Measurements from ENCODE around the gene DNTTIP2.

The DNTTIP2 gene

DNA sequence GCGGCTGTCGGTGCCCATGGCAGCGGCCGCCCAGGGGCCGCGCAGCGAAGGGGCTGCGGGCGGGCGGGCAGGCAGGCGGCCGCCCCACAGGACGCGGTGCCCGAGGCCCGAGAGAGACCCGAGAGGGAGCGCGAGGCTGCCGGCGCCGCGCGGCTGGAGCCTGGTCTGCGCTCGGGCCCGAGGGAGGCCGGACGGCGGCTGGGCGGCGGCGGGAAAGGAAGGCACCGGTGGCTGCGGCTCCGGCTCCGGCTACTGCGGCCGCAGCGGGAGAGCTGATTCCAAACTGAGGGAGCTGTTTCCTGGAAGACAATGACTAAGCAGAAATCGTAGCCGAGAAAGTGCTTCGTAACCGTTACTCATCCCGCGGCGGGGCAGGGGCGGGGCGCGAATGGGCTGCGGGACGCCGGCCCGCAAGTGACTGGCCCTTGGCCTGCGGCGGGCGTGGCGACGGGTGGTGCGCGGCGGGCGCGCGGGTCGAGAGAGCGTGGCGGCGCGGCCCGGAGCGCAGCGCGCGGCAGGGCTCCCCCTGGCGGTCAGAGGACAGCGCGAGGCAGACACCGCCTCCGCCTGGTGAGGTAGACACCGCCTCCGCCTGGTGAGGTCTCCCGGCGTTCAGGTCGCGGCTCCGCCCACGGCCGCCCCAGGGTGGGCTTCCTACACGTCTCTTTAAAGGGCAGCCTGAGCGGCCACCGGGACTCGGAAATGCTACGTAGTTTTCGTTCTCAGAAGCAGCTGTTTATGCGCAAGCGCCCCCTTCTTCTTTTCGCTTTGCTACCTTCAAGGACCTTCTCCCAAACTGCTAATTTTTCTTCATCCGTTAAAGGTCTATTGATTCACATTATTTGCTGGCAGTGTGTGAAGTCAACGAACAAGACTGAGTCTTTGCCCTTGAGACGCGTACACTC lies 30.4 kb upstream of the DNTTIP2 start, which contains the start of gene GCLM:
Gene GCLM (minus strand): TSS at position 285 of the 905 bp plus-strand sequence. CDS start 267 bp downstream, at position 18.
- TF ChIP-seq, protein P1, sequence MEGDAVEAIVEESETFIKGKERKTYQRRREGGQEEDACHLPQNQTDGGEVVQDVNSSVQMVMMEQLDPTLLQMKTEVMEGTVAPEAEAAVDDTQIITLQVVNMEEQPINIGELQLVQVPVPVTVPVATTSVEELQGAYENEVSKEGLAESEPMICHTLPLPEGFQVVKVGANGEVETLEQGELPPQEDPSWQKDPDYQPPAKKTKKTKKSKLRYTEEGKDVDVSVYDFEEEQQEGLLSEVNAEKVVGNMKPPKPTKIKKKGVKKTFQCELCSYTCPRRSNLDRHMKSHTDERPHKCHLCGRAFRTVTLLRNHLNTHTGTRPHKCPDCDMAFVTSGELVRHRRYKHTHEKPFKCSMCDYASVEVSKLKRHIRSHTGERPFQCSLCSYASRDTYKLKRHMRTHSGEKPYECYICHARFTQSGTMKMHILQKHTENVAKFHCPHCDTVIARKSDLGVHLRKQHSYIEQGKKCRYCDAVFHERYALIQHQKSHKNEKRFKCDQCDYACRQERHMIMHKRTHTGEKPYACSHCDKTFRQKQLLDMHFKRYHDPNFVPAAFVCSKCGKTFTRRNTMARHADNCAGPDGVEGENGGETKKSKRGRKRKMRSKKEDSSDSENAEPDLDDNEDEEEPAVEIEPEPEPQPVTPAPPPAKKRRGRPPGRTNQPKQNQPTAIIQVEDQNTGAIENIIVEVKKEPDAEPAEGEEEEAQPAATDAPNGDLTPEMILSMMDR (IDR thresholded peaks at IDR 0.05; ENCODE audit: insufficient read depth, low read depth, low read length, missing control alignments): peak; percentile 95
- peak; percentile 91 for DNase-seq (ENCODE audit: low read depth)
- H3K4me3 ChIP-seq (ENCODE audit: low read depth, low read length): peak within 1 kb of the TSS; percentile 82

DNA sequence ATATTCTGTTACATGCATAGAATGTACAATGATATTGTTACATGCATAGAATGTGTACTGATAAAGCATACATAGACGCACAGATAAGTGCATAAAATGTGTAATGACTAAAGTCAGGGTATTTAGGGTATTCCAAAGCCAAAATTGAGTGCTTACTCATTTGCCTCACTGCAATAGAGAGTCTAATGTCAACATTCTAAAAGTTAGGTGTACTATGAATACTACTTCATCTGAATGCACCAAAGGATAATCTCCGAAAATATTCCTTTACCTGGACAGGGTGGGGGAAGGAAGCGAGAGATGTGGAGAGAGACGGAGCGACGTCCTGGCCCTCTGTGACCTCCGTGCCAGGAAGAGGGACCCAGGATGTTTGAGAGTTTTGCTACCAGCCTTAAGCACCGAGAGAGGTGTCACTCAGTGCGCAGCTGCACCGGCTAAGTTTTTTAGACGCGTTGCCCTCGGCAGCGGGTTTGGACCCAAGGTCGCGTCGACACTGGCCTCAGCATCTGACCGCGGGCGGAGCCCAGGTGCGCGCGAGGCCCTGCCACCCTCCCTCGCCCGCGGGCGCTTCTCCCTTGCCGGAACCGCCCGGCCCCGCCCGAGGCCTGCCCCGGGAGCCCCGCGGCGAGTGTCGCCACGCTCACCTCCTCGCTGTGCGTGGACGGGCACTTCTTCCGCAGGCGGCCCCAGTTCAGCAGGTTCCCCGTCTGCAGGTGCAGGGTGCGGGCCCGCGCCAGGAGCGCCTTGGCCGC lies 29.6 kb upstream of the DNTTIP2 start:
- peak; percentile 71 for DNase-seq (ENCODE audit: low read depth)
- TF ChIP-seq, protein P1 (IDR thresholded peaks at IDR 0.05; ENCODE audit: insufficient read depth, low read depth, low read length, missing control alignments): no peak
- H3K4me3 ChIP-seq (ENCODE audit: low read depth, low read length): peak overlapping the region; percentile 82

DNA sequence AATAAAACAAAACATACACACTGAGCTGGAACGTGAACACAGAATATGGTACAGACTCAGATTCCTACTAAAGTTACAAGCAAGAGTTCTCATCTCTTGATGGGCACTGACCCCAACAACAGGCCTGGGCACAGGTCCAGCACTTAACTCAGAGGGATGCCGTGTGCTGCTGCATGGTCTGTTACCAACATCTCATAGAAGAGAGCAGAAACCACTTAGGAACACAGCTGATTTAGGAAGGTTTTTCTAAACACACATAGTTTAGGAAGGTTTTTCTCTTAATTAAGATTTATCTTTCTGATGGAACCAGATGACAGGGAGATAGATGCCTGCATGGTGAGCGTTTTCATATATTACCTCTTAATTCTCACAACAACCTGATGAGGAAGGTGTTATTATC lies 28.7 kb upstream of the DNTTIP2 start:
- peak; percentile 1 for DNase-seq (ENCODE audit: low read depth)
- TF ChIP-seq, protein P1 (IDR thresholded peaks at IDR 0.05; ENCODE audit: insufficient read depth, low read depth, low read length, missing control alignments): no peak
- no peak overlapping the region for H3K4me3 ChIP-seq (ENCODE audit: low read depth, low read length)

DNA sequence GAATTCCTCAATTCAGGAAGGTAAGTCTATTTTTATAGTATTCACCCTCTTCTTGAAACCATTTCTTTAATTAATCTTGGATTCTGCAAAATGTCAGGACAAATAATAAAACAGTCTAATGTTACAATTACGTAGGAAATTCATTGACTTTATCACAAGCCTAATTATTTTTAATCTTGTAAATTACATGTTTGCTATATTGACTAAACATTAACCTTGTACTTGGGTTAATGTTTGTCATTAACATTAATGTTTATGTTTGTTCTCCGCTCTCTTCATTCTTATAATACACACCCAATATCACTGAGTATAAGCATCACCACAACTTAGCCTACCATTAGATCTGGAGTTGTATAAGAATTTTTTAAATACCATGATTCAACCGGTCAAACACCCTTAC lies 27.5 kb upstream of the DNTTIP2 start:
- no peak overlapping the region for H3K4me3 ChIP-seq (ENCODE audit: low read depth, low read length)
- TF ChIP-seq, protein P1 (IDR thresholded peaks at IDR 0.05; ENCODE audit: insufficient read depth, low read depth, low read length, missing control alignments): no peak
- DNase-seq (ENCODE audit: low read depth): no peak

DNA sequence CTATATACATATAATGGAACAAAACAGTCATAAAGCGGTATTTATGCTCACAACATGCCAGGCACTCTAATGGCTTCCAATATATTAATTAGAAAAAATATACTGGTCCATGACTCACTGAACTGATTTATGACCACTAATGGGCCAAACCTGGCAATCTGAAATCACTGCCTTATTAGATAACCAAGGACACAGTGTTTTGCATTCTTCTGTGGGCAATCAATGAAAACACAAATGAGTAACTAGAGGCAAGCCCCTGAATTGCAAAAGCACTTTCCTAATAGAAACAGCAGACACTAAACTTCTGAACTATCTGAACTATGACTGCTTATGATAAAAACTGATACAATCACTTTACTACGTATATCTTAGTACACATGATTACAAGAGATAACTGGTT lies 26.7 kb upstream of the DNTTIP2 start:
- DNase-seq (ENCODE audit: low read depth): no peak
- no peak overlapping the region for H3K4me3 ChIP-seq (ENCODE audit: low read depth, low read length)
- TF ChIP-seq, protein P1 (IDR thresholded peaks at IDR 0.05; ENCODE audit: insufficient read depth, low read depth, low read length, missing control alignments): no peak

DNA sequence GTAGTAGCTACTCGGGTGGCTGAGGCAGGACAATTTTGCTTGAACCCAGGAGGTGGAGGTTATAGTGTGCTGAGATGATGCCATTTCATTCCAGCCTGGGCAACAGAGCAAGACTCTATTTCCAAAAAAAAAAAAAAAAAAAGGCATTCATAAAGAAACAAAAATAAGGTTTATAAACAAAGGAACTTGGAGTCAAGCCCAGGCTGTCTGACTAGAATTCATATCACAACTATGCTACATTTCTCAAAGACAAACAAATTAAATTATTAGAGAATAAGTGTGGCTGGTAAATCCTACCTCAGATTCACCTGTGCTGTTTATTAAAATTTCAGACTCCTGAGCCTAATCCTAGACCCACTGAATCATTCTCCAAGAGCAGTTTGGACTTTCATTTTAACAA lies 26.0 kb upstream of the DNTTIP2 start:
- TF ChIP-seq, protein P1 (IDR thresholded peaks at IDR 0.05; ENCODE audit: insufficient read depth, low read depth, low read length, missing control alignments): no peak
- no peak for DNase-seq (ENCODE audit: low read depth)
- no peak overlapping the region for H3K4me3 ChIP-seq (ENCODE audit: low read depth, low read length)
